Middle frontal gyrus (tissue), 1 donor: ENCODE data around the gene SMAP2.
"Not testable (repeated sequence)": the region's sequence is repeated elsewhere in the genome, so short reads cannot be mapped to it uniquely, and the experiment has no call there.

Experiments used
- DNase-seq: peaks from one replicate; pipeline ENCODE4 v3.0.0-alpha.2; 2015; ENCODE audit warnings: low spot score; ENCODE audit errors: extremely low spot score

SMAP2 gene

GRCh38 chr1:40371707-40372258 lies 1.7 kb upstream of the SMAP2 start:
- DNase-seq: no peak

GRCh38 chr1:40372658-40373322 lies 737 bp upstream of the SMAP2 start:
- no peak for DNase-seq

- no peak for DNase-seq
Observed at GRCh38 chr1:40377512-40377911, 4.0 kb downstream of the SMAP2 start.

GRCh38 chr1:40379785-40380452 lies 6.4 kb downstream of the SMAP2 start:
- no peak for DNase-seq

- DNase-seq: no peak
Observed at GRCh38 chr1:40380817-40381216, 7.3 kb downstream of the SMAP2 start.

GRCh38 chr1:40381268-40382107 lies 8.0 kb downstream of the SMAP2 start:
- DNase-seq: no peak

- DNase-seq: no peak
Observed at GRCh38 chr1:40382108-40382460, 8.6 kb downstream of the SMAP2 start.

- no peak for DNase-seq
Observed at GRCh38 chr1:40382601-40383000, 9.1 kb downstream of the SMAP2 start.

GRCh38 chr1:40383095-40383487 lies 9.6 kb downstream of the SMAP2 start:
- no peak for DNase-seq

GRCh38 chr1:40383488-40384412 lies 10.2 kb downstream of the SMAP2 start:
- DNase-seq: no peak

GRCh38 chr1:40384413-40384762 lies 10.9 kb downstream of the SMAP2 start:
- no peak for DNase-seq

- DNase-seq: no peak
Observed at GRCh38 chr1:40384887-40385286, 11.4 kb downstream of the SMAP2 start.

- DNase-seq: no peak
Observed at GRCh38 chr1:40385437-40386358, 12.2 kb downstream of the SMAP2 start.

GRCh38 chr1:40386359-40386723 lies 12.8 kb downstream of the SMAP2 start:
- no peak for DNase-seq

- no peak for DNase-seq
Observed at GRCh38 chr1:40386796-40387195, 13.3 kb downstream of the SMAP2 start.

GRCh38 chr1:40387381-40388306 lies 14.1 kb downstream of the SMAP2 start:
- DNase-seq: not testable (repeated sequence)

- DNase-seq: not testable (repeated sequence)
Observed at GRCh38 chr1:40388456-40389321, 15.2 kb downstream of the SMAP2 start.

- no peak for DNase-seq
Observed at GRCh38 chr1:40389322-40389803, 15.8 kb downstream of the SMAP2 start.
